H9 (cell line): ENCODE data around the gene IL16. TPM values are rescaled to one million over a fixed set of nuclear protein-coding genes. Genes with fewer than 3 reads are reported as not detected.

Experiments
- DNase-seq: peaks from one replicate; pipeline ENCODE4 v3.0.0-alpha.2; 2017
- H2AFZ ChIP-seq: one replicate; pipeline ENCODE4 v1.6.1; 2013; ENCODE audit warnings: mild to moderate bottlenecking, low read length, control low read depth, moderate library complexity
- H2AK5ac ChIP-seq: 2 replicates; pipeline ENCODE4 v1.6.1; 2013; ENCODE audit warnings: low read length, control low read depth, mixed read lengths; ENCODE audit not compliant: insufficient read length
- H2BK120ac ChIP-seq: one replicate; pipeline ENCODE4 v1.6.1; 2013; ENCODE audit warnings: low read depth, mild to moderate bottlenecking, low read length, control low read depth, inconsistent platforms; ENCODE audit not compliant: poor library complexity, severe bottlenecking
- H2BK12ac ChIP-seq: 2 replicates; pipeline ENCODE4 v1.6.1; 2013; ENCODE audit warnings: low read length, control low read depth, mixed read lengths, low read depth; ENCODE audit not compliant: insufficient read length
- H2BK15ac ChIP-seq: 2 replicates; pipeline ENCODE4 v1.6.1; 2013; ENCODE audit warnings: low read depth, low read length, control low read depth
- H2BK20ac ChIP-seq: one replicate; pipeline ENCODE4 v1.6.1; 2013; ENCODE audit warnings: low read depth, mild to moderate bottlenecking, low read length, control low read depth, inconsistent platforms; ENCODE audit not compliant: poor library complexity, severe bottlenecking
- H2BK5ac ChIP-seq: 2 replicates; pipeline ENCODE4 v1.6.1; 2013; ENCODE audit warnings: low read length, control low read depth, mixed read lengths; ENCODE audit not compliant: insufficient read length
- H3K14ac ChIP-seq: 2 replicates; pipeline ENCODE4 v1.6.1; 2013; ENCODE audit warnings: low read length, control low read depth; ENCODE audit not compliant: insufficient read depth
- H3K18ac ChIP-seq: 2 replicates; pipeline ENCODE4 v1.6.1; 2013; ENCODE audit warnings: low read depth, mild to moderate bottlenecking, mixed read lengths, low read length, control low read depth; ENCODE audit not compliant: insufficient read length
- H3K23ac ChIP-seq: 2 replicates; pipeline ENCODE4 v1.6.1; 2013; ENCODE audit warnings: low read length, control low read depth, mixed read lengths, low read depth; ENCODE audit not compliant: insufficient read length
- H3K23me2 ChIP-seq: 2 replicates; pipeline ENCODE4 v1.6.1; 2013; ENCODE audit warnings: low read depth, mild to moderate bottlenecking, mixed read lengths, low read length, control low read depth; ENCODE audit not compliant: insufficient read length, poor library complexity, severe bottlenecking
- H3K27ac ChIP-seq: 2 replicates; pipeline ENCODE4 v1.5.1; 2013; ENCODE audit warnings: low read length, control low read depth, mixed read lengths, low read depth; ENCODE audit not compliant: insufficient read length
- H3K27me3 ChIP-seq: 2 replicates; pipeline ENCODE4 v1.6.1; 2013; ENCODE audit warnings: low read length, control low read depth, inconsistent platforms; ENCODE audit not compliant: insufficient read depth
- H3K4ac ChIP-seq: 2 replicates; pipeline ENCODE4 v1.6.1; 2013; ENCODE audit warnings: low read depth, mild to moderate bottlenecking, control low read depth, inconsistent platforms, low read length, moderate library complexity
- H3K4me1 ChIP-seq: 2 replicates; pipeline ENCODE4 v1.6.1; 2013; ENCODE audit warnings: low read length, control low read depth, inconsistent platforms; ENCODE audit not compliant: insufficient read depth
- H3K4me2 ChIP-seq: 2 replicates; pipeline ENCODE4 v1.6.1; 2013; ENCODE audit warnings: low read length, control low read depth, mixed read lengths; ENCODE audit not compliant: insufficient read length, insufficient read depth
- H3K56ac ChIP-seq: 2 replicates; pipeline ENCODE4 v1.6.1; 2013; ENCODE audit warnings: low read depth, mild to moderate bottlenecking, mixed read lengths, low read length, control low read depth; ENCODE audit not compliant: insufficient read length
- H3K79me1 ChIP-seq: 2 replicates; pipeline ENCODE4 v1.6.1; 2013; ENCODE audit warnings: low read depth, mild to moderate bottlenecking, moderate library complexity, low read length, control low read depth, inconsistent platforms; ENCODE audit not compliant: insufficient read depth, poor library complexity, severe bottlenecking
- H3K79me2 ChIP-seq: 2 replicates; pipeline ENCODE4 v1.6.1; 2013; ENCODE audit warnings: low read length, control low read depth, inconsistent platforms; ENCODE audit not compliant: insufficient read depth
- H3K9ac ChIP-seq: 2 replicates; pipeline ENCODE4 v1.6.1; 2013; ENCODE audit warnings: low read length, control low read depth, mixed read lengths; ENCODE audit not compliant: insufficient read length; ENCODE audit errors: extremely low read depth
- H3K9me3 ChIP-seq: one replicate; pipeline ENCODE4 v1.6.1; 2013; ENCODE audit warnings: low read depth, low read length, inconsistent platforms; ENCODE audit not compliant: control insufficient read depth
- H3T11ph ChIP-seq: one replicate; pipeline ENCODE4 v1.6.1; 2013; ENCODE audit warnings: mild to moderate bottlenecking, low read length, control low read depth, inconsistent platforms
- H4K20me1 ChIP-seq: one replicate; pipeline ENCODE4 v1.6.1; 2013; ENCODE audit not compliant: control insufficient read depth, insufficient read length, insufficient read depth
- H4K5ac ChIP-seq: 2 replicates; pipeline ENCODE4 v1.6.1; 2013; ENCODE audit warnings: low read depth, mild to moderate bottlenecking, mixed read lengths, low read length, control low read depth; ENCODE audit not compliant: insufficient read length
- H4K8ac ChIP-seq: replicated peaks from 2 replicates; pipeline ENCODE4 v1.6.1; 2013; ENCODE audit warnings: low read length, control low read depth, mixed read lengths, low read depth; ENCODE audit not compliant: insufficient read length
- H4K91ac ChIP-seq: 2 replicates; pipeline ENCODE4 v1.6.1; 2013; ENCODE audit warnings: low read depth, mild to moderate bottlenecking, moderate library complexity, mixed read lengths, low read length, control low read depth; ENCODE audit not compliant: insufficient read length
- H3K27ac Mint-ChIP-seq, 3 experiments: 2 replicates in 2 of 3; 3 replicates in 1 of 3; pipeline ENCODE4 v1.8.0; 2020 to 2021; ENCODE audit warnings: mixed read lengths in 3 of 3, mild to moderate bottlenecking in 1 of 3, moderate library complexity in 1 of 3
- H3K27me3 Mint-ChIP-seq: 2 replicates; pipeline ENCODE4 v1.8.0; 2021; ENCODE audit warnings: low read depth, mild to moderate bottlenecking, moderate library complexity, mixed read lengths
- H3K36me3 Mint-ChIP-seq, 3 experiments: 2 replicates in 2 of 3; 3 replicates in 1 of 3; pipeline ENCODE4 v1.8.0; 2020 to 2021; ENCODE audit warnings: low read depth in 3 of 3, mixed read lengths in 3 of 3; ENCODE audit not compliant: insufficient read depth in 1 of 3
- H3K4me1 Mint-ChIP-seq, 2 experiments: 2 replicates each; pipeline ENCODE4 v1.8.0; 2020; ENCODE audit warnings: mixed read lengths in 2 of 2
- H3K4me3 Mint-ChIP-seq, 2 experiments: 2 replicates in 1 of 2; 3 replicates in 1 of 2; pipeline ENCODE4 v1.8.0; 2020 to 2021; ENCODE audit warnings: mild to moderate bottlenecking in 2 of 2, mixed read lengths in 2 of 2, moderate library complexity in 1 of 2
- H3K9me3 Mint-ChIP-seq, 2 experiments: 2 replicates in 1 of 2; 3 replicates in 1 of 2; pipeline ENCODE4 v1.8.0; 2020; ENCODE audit warnings: mild to moderate bottlenecking in 2 of 2, mixed read lengths in 2 of 2, moderate library complexity in 1 of 2
- CTCF ChIP-seq: fragments of 200-600 bp; sonication (generic); conservative IDR thresholded peaks from 3 replicates; pipeline ENCODE4 v1.8.0; 2021; ENCODE audit warnings: antibody characterized with exemption, mild to moderate bottlenecking
- WGBS: extraction: QIAGEN DNeasy Blood & Tissue Kit; methylation state at CpG from one replicate; pipeline ENCODE4 v1.1.7; 2013; ENCODE audit warnings: missing lambda C conversion rate, low lambda C conversion rate, mixed read lengths; ENCODE audit not compliant: insufficient read length; ENCODE audit errors: extremely low coverage; 5-methylcytosine and 5-hydroxymethylcytosine counted together
- total RNA-seq: library from RNA; stranded (reverse); gene quantifications from 2 replicates; pipeline ENCODE4 v1.2.1, GENCODE V29; 2021

Gene IL16
- total RNA-seq, 1 experiment from 2014 or later, result 0.28 TPM

- TF ChIP-seq CTCF, result no peak
- no peak overlapping the region for H4K8ac ChIP-seq
- peaks cover 9% of the 10 kb centered on the region; the same call in 1 of the 2 replicates for H3K4me1 ChIP-seq
- H4K5ac ChIP-seq, result no peak overlapping the region
- Mint-ChIP-seq H3K27me3 (peaks cover 17% of the 10 kb centered on the region), H3K4me3 (no peak overlapping the region), H3K4me1 (peaks cover 29 to 36% of the 10 kb centered on the region in 2 experiments), H3K36me3 (no peaks in the 10 kb centered on the region), H3K27ac (no peak overlapping the region), H3K9me3 (no peaks in the 10 kb centered on the region)
- H4K91ac ChIP-seq, result no peak overlapping the region
- H2AFZ ChIP-seq, result no peak overlapping the region
- H3K4ac ChIP-seq, result no peak overlapping the region
- DNase-seq, result no peak
- no peaks in the 10 kb centered on the region for H3K79me2 ChIP-seq
- H2BK15ac ChIP-seq, result no peak overlapping the region
- no peak overlapping the region for H3T11ph ChIP-seq
- no peak overlapping the region for H2BK120ac ChIP-seq
- no peak overlapping the region for H2BK5ac ChIP-seq
- H3K27ac ChIP-seq, result no peak overlapping the region
- no CpG with 5 or more reads among the region's 3 CpGs for WGBS
- no peak overlapping the region for H2BK20ac ChIP-seq
- no peaks in the 10 kb centered on the region for H3K9me3 ChIP-seq
- H3K4me2 ChIP-seq, result no peak overlapping the region
- H3K18ac ChIP-seq, result no peak overlapping the region
- H3K9ac ChIP-seq, result no peak overlapping the region
- H3K27me3 ChIP-seq, result no peaks in the 10 kb centered on the region
- H3K14ac ChIP-seq, result no peak overlapping the region
- H3K23ac ChIP-seq, result no peak overlapping the region
- no peaks in the 10 kb centered on the region for H3K79me1 ChIP-seq
- no peak overlapping the region for H2BK12ac ChIP-seq
- H4K20me1 ChIP-seq, result no peaks in the 10 kb centered on the region
- H2AK5ac ChIP-seq, result no peak overlapping the region
- H3K23me2 ChIP-seq, result no peaks in the 10 kb centered on the region
- no peak overlapping the region for H3K56ac ChIP-seq
Measured at GRCh38 chr15:81299156-81299555, 102.5 kb downstream of the IL16 start.
